Astrocyte (in vitro differentiated cells and primary cell): ENCODE data around the gene HLA-G.

Experiments
- EZH2 ChIP-seq: IDR thresholded peaks from 2 replicates; pipeline ENCODE4 v1.6.1; 2012; ENCODE audit warnings: mild to moderate bottlenecking, low read length, inconsistent platforms; ENCODE audit not compliant: insufficient read depth
- TF ChIP-seq, protein P1 (sequence below): IDR thresholded peaks from 2 replicates; pipeline ENCODE4 v1.5.1; 2011; ENCODE audit warnings: low read depth, mild to moderate bottlenecking, inconsistent platforms, low read length, moderate library complexity; ENCODE audit not compliant: insufficient read depth

DNA sequence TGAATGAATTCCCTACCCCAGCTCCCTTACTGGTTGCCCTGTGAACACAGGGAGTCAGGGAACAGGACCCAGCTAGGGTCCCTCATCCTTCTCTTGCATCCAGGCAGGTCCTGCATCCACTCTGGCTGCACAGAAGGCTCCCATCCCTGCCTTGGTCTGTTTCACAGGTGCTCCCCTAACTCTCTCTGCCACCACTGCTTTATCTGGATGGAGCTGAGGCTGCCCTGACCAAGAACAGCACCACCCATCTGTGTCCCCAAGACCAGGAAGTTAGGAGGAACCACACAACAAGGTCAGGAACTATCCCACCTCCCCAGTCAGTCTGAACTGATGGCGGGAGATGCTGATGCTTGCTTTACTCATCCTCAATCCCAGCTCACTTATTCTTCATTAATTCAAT is 16.2 kb upstream of the HLA-G start:
- TF ChIP-seq, protein P1, sequence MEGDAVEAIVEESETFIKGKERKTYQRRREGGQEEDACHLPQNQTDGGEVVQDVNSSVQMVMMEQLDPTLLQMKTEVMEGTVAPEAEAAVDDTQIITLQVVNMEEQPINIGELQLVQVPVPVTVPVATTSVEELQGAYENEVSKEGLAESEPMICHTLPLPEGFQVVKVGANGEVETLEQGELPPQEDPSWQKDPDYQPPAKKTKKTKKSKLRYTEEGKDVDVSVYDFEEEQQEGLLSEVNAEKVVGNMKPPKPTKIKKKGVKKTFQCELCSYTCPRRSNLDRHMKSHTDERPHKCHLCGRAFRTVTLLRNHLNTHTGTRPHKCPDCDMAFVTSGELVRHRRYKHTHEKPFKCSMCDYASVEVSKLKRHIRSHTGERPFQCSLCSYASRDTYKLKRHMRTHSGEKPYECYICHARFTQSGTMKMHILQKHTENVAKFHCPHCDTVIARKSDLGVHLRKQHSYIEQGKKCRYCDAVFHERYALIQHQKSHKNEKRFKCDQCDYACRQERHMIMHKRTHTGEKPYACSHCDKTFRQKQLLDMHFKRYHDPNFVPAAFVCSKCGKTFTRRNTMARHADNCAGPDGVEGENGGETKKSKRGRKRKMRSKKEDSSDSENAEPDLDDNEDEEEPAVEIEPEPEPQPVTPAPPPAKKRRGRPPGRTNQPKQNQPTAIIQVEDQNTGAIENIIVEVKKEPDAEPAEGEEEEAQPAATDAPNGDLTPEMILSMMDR, result no peak
- no peak for TF ChIP-seq EZH2
